GM13977 (cell line): Measurements from ENCODE around the gene CLMN.

Experiments
- DNase-seq: peaks from one replicate; pipeline ENCODE4 v3.0.0; 2012; ENCODE audit warnings: low spot score
- in situ Hi-C: fragments of 300-500 bp; cut with MboI; formaldehyde crosslinking; loops from one replicate; pipeline ENCODE4 v1.12.0; 2022; ENCODE audit warnings: low sequenced_read_pairs, low pct_unique_long_range_greater_than_20kb, mixed read lengths, inconsistent platforms; ENCODE audit not compliant: unreplicated experiment
- TF ChIP-seq, protein P1 (sequence below): IDR thresholded peaks from 2 replicates; pipeline ENCODE4 v1.5.1; 2012; ENCODE audit warnings: mild to moderate bottlenecking, control low read depth; ENCODE audit not compliant: insufficient read depth; ENCODE audit errors: extremely low read depth, missing control alignments

The CLMN gene

DNA sequence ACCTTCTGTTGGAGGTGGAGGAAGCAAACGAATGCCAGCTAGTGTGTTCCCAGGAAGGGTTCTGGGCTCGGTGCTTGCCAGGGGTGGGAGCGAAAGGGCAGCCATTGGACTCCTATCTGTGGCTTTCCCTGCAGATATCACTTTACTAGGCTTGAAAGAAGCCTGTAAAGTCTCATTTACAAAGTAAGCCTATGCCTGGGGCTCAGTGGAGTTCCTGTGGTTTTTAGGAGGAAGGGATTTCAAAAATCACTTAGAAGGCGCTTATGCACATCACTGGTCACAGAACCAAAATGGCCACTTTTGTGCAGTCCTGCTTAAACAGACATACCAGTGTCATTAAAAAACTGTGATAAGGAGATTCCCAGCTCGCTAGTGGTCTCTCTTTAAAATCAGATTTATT is 22.7 kb downstream of the CLMN start:
- in situ Hi-C loops, result no loop called here
- DNase-seq, result no peak
- TF ChIP-seq, protein P1, sequence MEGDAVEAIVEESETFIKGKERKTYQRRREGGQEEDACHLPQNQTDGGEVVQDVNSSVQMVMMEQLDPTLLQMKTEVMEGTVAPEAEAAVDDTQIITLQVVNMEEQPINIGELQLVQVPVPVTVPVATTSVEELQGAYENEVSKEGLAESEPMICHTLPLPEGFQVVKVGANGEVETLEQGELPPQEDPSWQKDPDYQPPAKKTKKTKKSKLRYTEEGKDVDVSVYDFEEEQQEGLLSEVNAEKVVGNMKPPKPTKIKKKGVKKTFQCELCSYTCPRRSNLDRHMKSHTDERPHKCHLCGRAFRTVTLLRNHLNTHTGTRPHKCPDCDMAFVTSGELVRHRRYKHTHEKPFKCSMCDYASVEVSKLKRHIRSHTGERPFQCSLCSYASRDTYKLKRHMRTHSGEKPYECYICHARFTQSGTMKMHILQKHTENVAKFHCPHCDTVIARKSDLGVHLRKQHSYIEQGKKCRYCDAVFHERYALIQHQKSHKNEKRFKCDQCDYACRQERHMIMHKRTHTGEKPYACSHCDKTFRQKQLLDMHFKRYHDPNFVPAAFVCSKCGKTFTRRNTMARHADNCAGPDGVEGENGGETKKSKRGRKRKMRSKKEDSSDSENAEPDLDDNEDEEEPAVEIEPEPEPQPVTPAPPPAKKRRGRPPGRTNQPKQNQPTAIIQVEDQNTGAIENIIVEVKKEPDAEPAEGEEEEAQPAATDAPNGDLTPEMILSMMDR, result no peak

DNA sequence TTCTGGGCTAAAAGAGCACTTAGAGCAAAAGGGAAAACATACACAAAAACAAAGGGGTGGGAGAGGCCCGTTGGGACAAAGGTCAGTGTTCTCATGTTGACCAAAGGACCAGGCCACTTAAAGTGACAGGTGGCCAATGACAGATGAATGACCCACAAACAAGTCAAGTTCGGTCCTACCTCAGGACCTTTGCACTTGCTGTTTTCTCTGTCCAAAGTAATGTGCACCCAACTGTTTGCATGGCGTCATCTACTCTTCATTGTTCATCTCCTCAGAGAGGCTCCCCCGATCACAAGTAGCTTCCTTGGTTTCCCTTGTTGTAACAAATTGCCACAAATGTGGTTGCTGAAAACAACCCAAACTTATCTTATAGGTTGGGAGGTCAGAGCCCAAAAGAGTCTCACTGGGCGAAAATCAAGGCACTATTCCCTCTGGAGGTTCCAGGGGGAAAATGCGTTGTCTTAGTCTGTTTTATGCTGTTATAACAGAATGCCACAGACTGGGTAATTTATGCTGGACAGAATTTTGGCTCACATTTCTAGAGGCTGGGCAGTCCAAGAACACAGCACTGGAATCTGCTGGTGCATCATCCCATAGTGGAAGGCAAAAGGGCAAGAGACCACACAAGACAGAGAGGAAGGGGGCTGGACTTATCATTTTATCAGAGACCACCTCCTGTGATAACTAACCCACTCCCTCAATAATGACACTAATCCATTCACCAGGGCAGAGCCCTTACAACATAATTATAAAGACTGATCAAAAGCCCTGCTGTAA is 23.9 kb downstream of the CLMN start:
- in situ Hi-C loops, result no loop called here
- DNase-seq, result no peak
- TF ChIP-seq, protein P1, result no peak

- DNase-seq, result no peak
- in situ Hi-C loops, result no loop called here
- TF ChIP-seq, protein P1, result no peak
Observed at GRCh38 chr14:95294834-95295599, 24.7 kb downstream of the CLMN start.

DNA sequence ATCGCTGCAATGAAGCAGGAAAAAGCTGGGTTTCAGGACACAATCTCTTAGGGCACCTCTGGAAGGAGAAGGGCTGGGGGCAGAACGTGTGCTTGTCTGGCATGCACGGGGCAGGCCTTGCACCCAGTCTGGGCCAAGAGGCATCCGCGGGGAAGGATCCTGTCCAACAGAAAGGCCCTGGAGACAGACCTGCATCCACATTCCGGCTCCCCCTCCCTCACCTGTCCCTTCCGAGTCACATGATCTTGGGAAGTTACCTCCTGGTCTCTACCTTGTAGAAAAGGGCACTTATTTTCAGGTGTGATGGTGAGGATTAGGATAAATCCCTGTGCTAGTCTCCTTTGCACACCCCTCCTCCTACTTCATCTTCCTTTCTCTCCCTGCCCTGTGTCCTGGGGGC is 25.4 kb downstream of the CLMN start:
- in situ Hi-C loops, result no loop called here
- DNase-seq, result no peak
- TF ChIP-seq, protein P1, result no peak

DNA sequence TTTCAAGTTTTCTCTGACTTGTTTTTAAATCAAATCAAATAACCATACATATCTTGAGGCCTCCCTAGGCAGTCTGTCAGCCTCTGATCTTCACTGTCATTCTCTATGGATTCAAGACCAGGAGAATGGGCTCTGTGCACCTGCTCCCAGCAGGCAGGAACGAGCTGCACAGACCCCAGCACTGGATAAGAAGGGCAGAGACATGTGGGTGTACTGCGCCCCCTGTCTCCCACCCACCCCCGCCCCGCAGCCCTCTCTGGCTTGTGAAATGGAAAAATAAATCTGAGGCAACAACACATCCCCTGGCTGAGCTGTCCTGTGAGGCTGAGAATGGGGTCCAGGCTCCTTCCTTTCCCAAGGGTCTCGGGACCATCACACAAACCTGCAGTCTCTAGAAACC is 26.3 kb downstream of the CLMN start:
- in situ Hi-C loops, result no loop called here
- DNase-seq, result no peak
- TF ChIP-seq, protein P1, result no peak

DNA sequence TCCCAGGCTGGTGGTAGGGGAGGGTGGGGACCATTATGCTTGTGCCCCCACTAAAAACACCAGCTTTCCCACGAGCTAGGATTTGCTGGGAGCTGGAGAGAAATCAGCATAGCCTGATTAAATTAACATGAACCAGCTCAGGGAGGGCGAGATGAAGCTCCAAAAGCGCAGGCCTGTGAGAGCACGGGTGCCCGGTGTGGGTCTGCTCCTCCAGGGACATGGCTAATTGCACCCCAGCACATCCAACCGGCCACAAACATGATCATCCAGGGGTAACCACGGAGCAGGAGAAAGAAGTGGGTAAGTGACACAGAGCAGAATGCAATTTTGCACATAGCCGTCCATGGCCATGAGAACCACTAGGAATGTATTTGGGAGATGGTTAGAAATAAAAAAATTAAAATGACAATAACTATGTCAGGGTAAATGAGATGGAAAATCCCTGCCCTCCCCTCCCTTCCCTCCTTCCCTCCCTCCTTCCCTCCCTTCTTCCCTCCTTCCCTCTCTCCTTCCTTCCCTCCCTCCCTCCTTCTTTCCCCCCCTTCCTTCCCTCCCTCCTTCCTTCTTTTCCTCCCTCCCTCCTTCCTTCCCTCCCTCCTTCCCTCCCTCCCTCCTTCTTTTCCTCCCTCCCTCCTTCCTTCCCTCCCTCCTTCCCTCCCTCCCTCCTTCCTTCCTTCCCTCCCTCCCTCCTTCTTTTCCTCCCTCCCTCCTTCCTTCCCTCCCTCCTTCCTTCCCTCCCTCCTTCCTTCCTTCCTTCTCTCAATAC is 26.9 kb downstream of the CLMN start:
- TF ChIP-seq, protein P1, result no peak
- DNase-seq, result no peak
- in situ Hi-C loops, result no loop called here
